A673 (cell line): ENCODE data around the gene SPRYD3. TPM values are rescaled to one million over a fixed set of nuclear protein-coding genes. Genes with fewer than 3 reads are reported as not detected.

ENCODE experiments used
- BruUV-seq: library from RNA; stranded (reverse); fragments of 400-500 nt; replicated peaks from 2 replicates; lab custom pipeline; 2021; lab: Mats Ljungman, UMichigan
- CTCF ChIA-PET: fragments of 300-600 bp; sonication (Branson Sonifier 250); formaldehyde crosslinking; loops from one replicate; lab custom pipeline; 2022; ENCODE audit warnings: antibody characterized with exemption; lab: Charles Lee
- POLR2A ChIA-PET: fragments of 300-600 bp; sonication (Branson Sonifier 250); formaldehyde crosslinking; loops from one replicate; lab custom pipeline; 2022; ENCODE audit warnings: antibody characterized with exemption; ENCODE audit not compliant: low non-redundant PET; lab: Charles Lee
- DNase-seq: peaks from one replicate; pipeline ENCODE4 v3.0.0-alpha.2; 2015; ENCODE audit warnings: low spot score
- H3K27ac ChIP-seq: fragments of 200-600 bp; sonication (generic); 2 replicates; pipeline ENCODE4 v1.5.1; 2016; ENCODE audit warnings: mixed run types, low read depth, mild to moderate bottlenecking, mixed read lengths, antibody characterized with exemption, low read length; ENCODE audit not compliant: poor library complexity, severe bottlenecking
- H3K27me3 ChIP-seq: fragments of 200-600 bp; sonication (generic); replicated peaks from 2 replicates; pipeline ENCODE4 v1.6.1; 2017; ENCODE audit warnings: mixed run types, low read depth, mild to moderate bottlenecking, mixed read lengths, antibody characterized with exemption, low read length; ENCODE audit not compliant: insufficient read depth, poor library complexity
- H3K36me3 ChIP-seq: fragments of 200-600 bp; sonication (generic); 2 replicates; pipeline ENCODE4 v1.6.1; 2016; ENCODE audit warnings: mixed run types, mild to moderate bottlenecking, mixed read lengths, antibody characterized with exemption, low read length; ENCODE audit not compliant: insufficient read depth, poor library complexity, severe bottlenecking
- H3K4me1 ChIP-seq: fragments of 200-600 bp; sonication (generic); 2 replicates; pipeline ENCODE4 v1.6.1; 2017; ENCODE audit warnings: mixed run types, mild to moderate bottlenecking, mixed read lengths, antibody characterized with exemption, low read length; ENCODE audit not compliant: insufficient read depth, poor library complexity, severe bottlenecking
- H3K4me3 ChIP-seq: fragments of 200-600 bp; sonication (generic); 2 replicates; pipeline ENCODE4 v1.5.1; 2016; ENCODE audit warnings: low read depth, mixed run types, mild to moderate bottlenecking, mixed read lengths, low read length; ENCODE audit not compliant: poor library complexity, severe bottlenecking
- H3K9me3 ChIP-seq: fragments of 200-600 bp; sonication (generic); 2 replicates; pipeline ENCODE4 v1.6.1; 2016; ENCODE audit warnings: mixed run types, low read depth, mild to moderate bottlenecking, mixed read lengths, antibody characterized with exemption, low read length; ENCODE audit not compliant: poor library complexity, severe bottlenecking
- EZH2 ChIP-seq: fragments of 200-600 bp; sonication (generic); IDR thresholded peaks from 2 replicates; pipeline ENCODE4 v1.6.1; 2017; ENCODE audit warnings: borderline replicate concordance, low read depth, mild to moderate bottlenecking, mixed read lengths, antibody characterized with exemption, low read length; ENCODE audit not compliant: poor library complexity, severe bottlenecking
- intact Hi-C: fragments of 100-400 bp; cut with micrococcal nuclease; formaldehyde crosslinking; loops from one replicate; pipeline ENCODE4 v1.10.0; 2022; ENCODE audit not compliant: unreplicated experiment
- total RNA-seq: library from RNA; stranded (reverse); gene quantifications from 2 replicates; pipeline ENCODE4 v1.2.3, GENCODE V29; 2021
- TF ChIP-seq, protein P1 (sequence below): fragments of 300-800, 200-600 bp; sonication (generic); conservative IDR thresholded peaks from 2 replicates; pipeline ENCODE4 v1.5.1; 2017; ENCODE audit warnings: low read depth, mild to moderate bottlenecking, antibody characterized with exemption, low read length, moderate library complexity, mixed read lengths

The SPRYD3 gene
- total RNA-seq, 1 experiment from 2014 or later: 19.3 TPM

DNA sequence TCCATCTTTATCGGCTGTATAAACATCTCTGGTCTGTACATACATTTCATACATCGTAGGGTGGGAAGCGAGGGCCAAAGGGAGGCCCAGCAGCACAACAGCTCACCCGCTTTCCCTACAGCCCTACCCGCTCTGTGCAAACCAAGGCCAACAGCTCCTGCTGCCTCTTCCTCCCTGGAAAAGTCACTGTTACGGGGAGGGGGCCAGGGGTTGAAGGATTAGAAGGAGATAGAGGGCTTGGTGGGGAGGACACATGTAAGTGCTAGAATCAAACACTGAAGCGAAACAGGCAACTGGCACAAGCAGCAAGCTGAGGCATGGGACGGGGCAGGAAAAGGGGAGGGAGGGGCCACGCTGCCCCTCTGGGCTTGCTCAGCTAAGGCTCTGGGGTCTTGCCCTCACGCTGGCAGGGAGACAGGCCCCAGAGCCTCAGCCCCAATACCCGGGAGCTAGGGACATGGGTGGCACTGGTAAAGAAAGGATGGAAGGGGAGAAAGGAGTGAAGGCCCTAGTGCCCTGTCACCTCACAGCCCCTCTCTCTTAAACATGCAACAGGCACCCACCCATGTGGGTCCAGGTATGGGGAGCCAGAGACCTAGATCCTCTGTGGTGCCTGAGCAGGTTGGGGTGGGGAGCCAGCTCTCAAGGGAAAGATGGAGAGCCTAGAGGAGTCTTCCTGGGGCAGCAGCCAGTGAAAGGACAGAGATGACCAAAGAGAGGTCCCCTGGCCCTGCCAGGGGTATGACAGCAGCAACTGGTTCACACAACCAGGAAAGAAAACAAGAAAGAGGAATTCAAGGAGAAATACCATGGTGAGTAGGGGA is 14.4 kb downstream of the SPRYD3 start:
- no peak for TF ChIP-seq EZH2
- TF ChIP-seq, protein P1, sequence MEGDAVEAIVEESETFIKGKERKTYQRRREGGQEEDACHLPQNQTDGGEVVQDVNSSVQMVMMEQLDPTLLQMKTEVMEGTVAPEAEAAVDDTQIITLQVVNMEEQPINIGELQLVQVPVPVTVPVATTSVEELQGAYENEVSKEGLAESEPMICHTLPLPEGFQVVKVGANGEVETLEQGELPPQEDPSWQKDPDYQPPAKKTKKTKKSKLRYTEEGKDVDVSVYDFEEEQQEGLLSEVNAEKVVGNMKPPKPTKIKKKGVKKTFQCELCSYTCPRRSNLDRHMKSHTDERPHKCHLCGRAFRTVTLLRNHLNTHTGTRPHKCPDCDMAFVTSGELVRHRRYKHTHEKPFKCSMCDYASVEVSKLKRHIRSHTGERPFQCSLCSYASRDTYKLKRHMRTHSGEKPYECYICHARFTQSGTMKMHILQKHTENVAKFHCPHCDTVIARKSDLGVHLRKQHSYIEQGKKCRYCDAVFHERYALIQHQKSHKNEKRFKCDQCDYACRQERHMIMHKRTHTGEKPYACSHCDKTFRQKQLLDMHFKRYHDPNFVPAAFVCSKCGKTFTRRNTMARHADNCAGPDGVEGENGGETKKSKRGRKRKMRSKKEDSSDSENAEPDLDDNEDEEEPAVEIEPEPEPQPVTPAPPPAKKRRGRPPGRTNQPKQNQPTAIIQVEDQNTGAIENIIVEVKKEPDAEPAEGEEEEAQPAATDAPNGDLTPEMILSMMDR: no peak
- no peak for DNase-seq
- intact Hi-C loops: loop anchor here (5.0 kb wide), 1 partner anchor 117 kb away; the partner anchor contains the start of genes CSAD and ZNF740
- Histone ChIP-seq H3K9me3 (no peaks in the 10 kb centered on the region), H3K36me3 (peaks cover 13% of the 10 kb centered on the region), H3K27ac (no peak overlapping the region), H3K4me1 (no peaks in the 10 kb centered on the region), H3K4me3 (no peak overlapping the region), H3K27me3 (no peaks in the 10 kb centered on the region)
- CTCF ChIA-PET: interaction anchor here (0.6 to 3.0 kb wide), 7 partner anchors 14 to 443 kb away, joined by 3 to 62 read pairs (median 5); partner anchors contain the start of genes IGFBP6 and SPRYD3
- no TSS peak for BruUV-seq
- POLR2A ChIA-PET: interaction anchor here (1.3 kb wide), 1 partner anchor 34 kb away, joined by 3 read pairs; no protein-coding TSS in a partner anchor

DNA sequence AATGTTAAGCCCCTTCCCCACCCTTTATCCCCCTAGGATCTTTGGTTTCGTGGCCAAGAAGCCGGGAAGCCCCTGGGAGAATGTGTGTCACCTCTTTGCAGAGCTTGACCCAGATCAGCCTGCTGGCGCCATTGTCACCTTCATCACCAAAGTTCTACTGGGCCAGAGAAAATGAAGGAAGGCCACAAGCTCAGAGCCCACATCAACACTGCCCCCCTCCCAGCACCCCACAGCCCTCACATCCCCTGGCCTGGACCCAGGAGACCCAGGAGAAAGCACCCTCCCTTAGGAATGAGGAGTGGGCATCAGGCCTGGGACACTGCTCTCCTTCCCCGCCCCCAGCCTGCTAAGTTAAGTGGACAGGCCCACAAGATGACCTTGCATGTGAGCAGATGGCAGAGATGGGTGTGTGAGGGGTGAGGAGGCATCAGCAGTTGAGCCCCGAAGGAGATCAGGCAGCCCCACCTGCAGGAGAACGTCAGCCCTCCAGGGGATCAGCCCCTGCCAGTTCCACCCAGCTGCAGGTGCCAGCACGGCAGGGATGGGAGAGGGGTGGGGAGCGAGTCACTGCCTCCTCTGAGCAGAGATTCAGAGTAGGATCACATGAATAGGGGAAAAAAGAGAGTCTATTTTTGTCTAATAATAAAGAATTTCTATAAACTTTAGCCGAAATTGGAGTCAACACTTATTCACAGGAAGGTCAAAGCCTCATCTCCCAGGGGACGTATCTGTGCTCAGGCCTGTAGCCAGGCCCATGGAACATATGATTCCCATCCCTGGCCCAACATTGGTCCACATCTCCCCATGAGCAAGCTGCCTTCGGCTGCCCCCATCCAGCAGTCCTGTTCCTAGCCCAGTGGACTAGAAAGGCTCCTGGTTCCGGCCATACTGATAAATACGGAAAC is 15.2 kb downstream of the SPRYD3 start:
- H3K9me3 ChIP-seq: no peaks in the 10 kb centered on the region
- TF ChIP-seq EZH2: no peak
- TF ChIP-seq, protein P1: no peak
- no peaks in the 10 kb centered on the region for H3K4me1 ChIP-seq
- H3K27ac ChIP-seq: no peak overlapping the region
- H3K36me3 ChIP-seq: peaks cover 13% of the 10 kb centered on the region
- no peak overlapping the region for H3K4me3 ChIP-seq
- H3K27me3 ChIP-seq: no peaks in the 10 kb centered on the region
- DNase-seq: no peak
- ChIA-PET CTCF (interaction anchor here (0.6 to 3.0 kb wide), 3 partner anchors 68 to 444 kb away, joined by 3 to 14 read pairs (median 4); no protein-coding TSS in a partner anchor), POLR2A (no interaction called here)
- BruUV-seq: no TSS peak
- intact Hi-C loops: no loop called here

DNA sequence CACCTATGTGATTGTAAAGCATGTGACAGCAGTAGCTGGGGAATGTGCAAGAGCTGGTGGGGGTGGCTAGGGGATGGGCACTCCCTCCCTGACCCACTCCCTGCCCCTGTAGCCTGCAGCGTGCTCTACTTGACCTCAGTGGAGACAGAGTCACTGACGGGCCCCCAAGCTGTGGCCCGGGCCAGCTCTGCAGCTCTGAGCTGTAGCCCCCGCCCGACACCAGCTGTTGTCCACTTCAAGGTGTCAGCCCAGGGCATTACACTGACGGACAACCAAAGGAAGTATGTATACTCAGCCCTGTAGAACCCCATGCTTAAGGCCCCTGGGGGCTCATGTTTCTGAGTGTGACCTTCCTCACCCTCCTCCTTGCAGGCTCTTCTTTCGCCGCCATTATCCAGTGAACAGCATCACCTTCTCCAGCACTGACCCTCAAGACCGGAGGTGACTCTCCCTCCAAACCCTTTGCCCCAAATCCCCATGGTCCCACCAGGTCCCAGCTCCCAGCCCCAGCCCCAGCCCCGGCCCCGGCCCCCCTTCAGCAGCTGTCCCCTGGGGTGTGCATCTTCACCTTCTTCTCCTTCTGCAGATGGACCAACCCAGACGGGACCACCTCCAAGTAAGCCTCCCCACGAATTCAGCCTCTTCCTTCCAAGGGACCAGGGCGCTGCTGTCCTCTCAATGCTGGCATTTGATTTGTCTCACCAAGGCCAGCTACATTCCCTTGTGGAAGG is 16.0 kb downstream of the SPRYD3 start:
- ChIA-PET POLR2A (no interaction called here), CTCF (interaction anchor here (0.6 kb wide), 1 partner anchor 68 kb away, joined by 4 read pairs; no protein-coding TSS in a partner anchor)
- Histone ChIP-seq H3K27ac (no peak overlapping the region), H3K9me3 (no peaks in the 10 kb centered on the region), H3K27me3 (no peaks in the 10 kb centered on the region), H3K4me3 (no peak overlapping the region), H3K36me3 (peaks cover 13% of the 10 kb centered on the region), H3K4me1 (no peaks in the 10 kb centered on the region)
- BruUV-seq: no TSS peak
- DNase-seq: no peak
- intact Hi-C loops: no loop called here
- TF ChIP-seq, protein P1: no peak
- no peak for TF ChIP-seq EZH2
